HFF-Myc (cell line): Measurements from ENCODE around the gene PRDM12.

Experiments
- DNase-seq: peaks from one replicate; pipeline ENCODE4 v3.0.0-alpha.2; 2011; ENCODE audit warnings: low read depth; ENCODE audit errors: extremely low read depth
- H3K4me3 ChIP-seq: replicated peaks from 2 replicates; pipeline ENCODE4 v1.5.1; 2011; ENCODE audit warnings: low read depth, mild to moderate bottlenecking, control low read depth, low read length
- TF ChIP-seq, protein P1 (sequence below): IDR thresholded peaks from 2 replicates; pipeline ENCODE4 v1.5.1; 2012; ENCODE audit warnings: mild to moderate bottlenecking, low read depth, low read length, control low read depth; ENCODE audit errors: missing control alignments

The PRDM12 gene

DNA sequence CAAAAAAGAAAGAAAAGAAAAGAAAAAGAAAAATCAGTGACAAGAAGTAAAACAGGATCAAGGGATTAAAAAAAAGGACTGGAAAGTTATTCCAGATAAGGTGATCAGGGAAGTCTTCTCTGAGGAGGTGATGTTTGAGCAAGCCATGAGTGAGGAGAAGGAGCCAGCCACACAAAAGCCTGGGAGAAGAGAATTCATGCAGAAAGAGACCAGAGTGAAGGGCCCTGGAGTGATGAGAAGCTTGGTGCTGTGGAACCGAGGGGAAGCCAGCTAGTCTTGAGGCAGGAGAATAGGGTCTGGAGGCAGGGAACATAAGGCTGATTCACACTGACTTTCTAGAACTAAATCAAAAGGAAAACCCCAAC, 25.2 kb downstream of the PRDM12 start:
- peak overlapping the region; percentile 31; the same call in 1 of the 2 replicates for H3K4me3 ChIP-seq
- no peak for DNase-seq
- TF ChIP-seq, protein P1, sequence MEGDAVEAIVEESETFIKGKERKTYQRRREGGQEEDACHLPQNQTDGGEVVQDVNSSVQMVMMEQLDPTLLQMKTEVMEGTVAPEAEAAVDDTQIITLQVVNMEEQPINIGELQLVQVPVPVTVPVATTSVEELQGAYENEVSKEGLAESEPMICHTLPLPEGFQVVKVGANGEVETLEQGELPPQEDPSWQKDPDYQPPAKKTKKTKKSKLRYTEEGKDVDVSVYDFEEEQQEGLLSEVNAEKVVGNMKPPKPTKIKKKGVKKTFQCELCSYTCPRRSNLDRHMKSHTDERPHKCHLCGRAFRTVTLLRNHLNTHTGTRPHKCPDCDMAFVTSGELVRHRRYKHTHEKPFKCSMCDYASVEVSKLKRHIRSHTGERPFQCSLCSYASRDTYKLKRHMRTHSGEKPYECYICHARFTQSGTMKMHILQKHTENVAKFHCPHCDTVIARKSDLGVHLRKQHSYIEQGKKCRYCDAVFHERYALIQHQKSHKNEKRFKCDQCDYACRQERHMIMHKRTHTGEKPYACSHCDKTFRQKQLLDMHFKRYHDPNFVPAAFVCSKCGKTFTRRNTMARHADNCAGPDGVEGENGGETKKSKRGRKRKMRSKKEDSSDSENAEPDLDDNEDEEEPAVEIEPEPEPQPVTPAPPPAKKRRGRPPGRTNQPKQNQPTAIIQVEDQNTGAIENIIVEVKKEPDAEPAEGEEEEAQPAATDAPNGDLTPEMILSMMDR = no peak

DNA sequence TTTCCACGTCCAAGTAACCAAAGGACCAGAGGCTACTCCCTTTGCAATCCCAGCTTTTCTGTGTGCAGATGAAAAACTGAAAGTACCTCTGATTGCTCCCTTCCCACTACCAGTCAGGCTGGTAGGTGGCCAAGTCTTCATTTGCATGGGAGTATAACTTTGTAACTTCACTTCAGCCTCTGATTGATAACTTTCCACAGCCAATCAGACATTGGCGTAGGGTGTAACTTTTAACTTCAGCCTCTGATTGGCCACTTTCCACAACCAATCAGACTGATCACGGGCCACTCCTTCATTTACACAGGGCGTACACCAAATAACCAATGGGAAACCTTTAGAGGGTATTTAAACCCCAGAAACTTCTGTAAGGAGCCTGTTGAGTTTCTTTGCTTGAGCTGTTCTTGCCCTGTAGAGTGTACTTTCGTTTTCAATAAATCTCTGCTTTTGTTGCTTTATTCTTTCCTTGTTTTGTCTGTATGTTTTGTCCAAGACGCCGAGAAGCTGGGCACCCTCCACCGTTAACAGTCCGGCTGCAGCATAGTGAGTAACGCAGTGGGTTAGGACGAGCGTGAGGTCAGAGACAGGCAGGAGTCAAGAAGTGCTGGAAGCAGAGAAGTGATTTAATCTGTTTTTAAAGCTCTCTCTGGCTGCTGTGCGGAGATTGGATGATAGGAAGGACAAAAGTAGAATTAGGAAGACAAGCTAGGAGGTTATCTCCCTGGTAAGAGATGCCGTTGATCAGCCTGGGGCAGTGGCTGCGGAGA, 25.7 kb downstream of the PRDM12 start:
- peak; percentile 85 for DNase-seq
- TF ChIP-seq, protein P1 = no peak
- H3K4me3 ChIP-seq = peak overlapping the region; percentile 31

DNA sequence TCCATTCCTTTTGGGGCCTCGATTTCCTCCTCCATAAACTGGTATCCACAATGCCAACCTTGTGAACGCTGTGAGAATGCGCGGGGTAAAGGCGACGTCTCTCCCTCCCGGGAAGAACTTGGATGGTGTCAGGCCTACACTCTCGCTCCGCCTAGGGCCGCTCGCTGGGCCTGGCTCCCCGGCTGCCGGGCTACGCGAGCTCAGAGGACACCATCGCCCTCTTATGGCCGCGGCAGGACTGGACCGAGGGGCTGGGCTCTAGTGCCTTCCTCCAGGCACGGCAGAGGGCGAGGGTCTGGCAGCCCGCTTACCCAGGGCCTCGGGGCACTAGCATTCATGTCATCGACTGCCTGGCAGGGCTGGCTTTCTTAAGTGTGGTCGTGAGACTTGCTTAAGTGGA, 27.9 kb downstream of the PRDM12 start:
- TF ChIP-seq, protein P1 = peak; percentile 32
- H3K4me3 ChIP-seq = no peak overlapping the region
- no peak for DNase-seq

DNA sequence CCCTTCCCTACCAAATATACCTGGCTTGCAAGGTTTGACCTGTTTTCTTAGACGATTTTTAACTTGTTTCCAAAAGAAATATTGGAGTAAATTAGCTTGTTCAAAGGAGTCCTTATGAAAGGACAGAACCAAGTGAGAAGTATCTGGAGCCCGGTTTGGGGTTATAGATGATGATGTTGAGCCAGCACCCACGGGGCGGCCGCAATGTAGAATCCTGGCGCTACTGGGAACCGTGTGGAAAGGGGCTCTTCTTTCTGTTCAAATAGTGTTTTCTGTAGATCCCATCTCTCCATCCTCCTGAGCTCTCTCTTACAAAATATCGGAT, 28.7 kb downstream of the PRDM12 start:
- TF ChIP-seq, protein P1 = no peak
- peak overlapping the region; percentile 76 for H3K4me3 ChIP-seq
- no peak for DNase-seq

DNA sequence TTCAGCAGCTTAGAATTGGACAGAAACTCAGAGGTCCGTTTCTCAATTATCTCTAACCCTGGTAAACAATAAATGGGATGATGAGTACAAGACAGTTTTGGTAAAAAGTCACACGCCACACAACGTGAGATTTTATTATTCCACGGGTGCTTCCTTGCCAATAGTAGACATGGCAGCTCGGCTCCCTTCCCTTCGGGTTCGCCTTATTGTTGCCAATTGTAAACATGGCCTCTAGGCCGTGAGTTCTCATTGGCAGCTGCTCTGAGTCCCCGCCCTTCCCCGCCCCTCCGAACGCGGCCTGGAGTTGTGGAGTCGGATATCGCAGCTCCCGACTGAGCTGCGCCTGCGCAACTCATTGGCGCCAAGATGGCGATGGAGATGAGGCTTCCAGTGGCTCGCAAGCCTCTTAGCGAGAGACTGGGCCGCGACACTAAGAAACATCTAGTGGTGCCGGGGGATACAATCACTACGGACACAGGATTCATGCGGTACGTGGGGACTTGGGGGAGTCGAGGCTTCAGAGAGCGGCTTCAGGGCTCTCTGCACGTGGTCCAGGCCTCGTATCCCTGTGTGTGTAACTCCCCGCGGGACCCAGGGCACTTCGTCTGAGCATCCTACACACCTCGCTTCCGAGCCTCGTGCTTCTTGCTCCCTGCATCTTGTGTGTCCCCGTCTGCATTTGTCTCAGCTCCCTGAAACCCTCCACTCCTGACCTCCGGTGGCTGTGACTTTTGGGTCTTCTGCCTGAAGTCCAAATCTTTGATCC, 29.2 kb downstream of the PRDM12 start, which contains the start of gene EXOSC2:
Gene EXOSC2 (plus strand): TSS at position 355 of the 766 bp plus-strand sequence. CDS start 12 bp downstream, at position 367.
- TF ChIP-seq, protein P1 = no peak
- peak; percentile 93 for DNase-seq
- peak within 1 kb of the TSS; percentile 76 for H3K4me3 ChIP-seq

DNA sequence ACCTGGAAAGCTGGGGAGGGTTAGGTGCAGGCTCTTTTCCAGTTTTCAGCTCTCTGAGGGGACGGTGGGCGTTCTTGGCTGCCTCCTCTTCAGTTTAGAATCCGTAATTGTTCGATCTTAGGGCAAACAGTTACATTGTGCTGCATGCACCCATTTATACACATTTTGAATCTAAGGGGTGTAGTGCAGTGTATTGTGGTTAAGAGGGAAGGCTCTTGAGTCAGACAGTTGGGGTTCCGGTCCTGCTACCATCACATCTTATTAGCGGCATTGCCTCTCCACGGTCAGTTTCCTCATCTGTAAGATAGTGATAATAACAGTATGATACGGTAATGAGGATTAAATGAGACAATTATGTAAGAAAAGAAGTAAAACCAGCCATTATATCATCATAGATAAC, 29.8 kb downstream of the PRDM12 start:
- TF ChIP-seq, protein P1 = no peak
- H3K4me3 ChIP-seq = peak overlapping the region; percentile 76
- DNase-seq = no peak
